HepG2 (cell line): Measurements from ENCODE around the gene GRK3. TPM values are rescaled to one million over a fixed set of nuclear protein-coding genes. Genes with fewer than 3 reads are reported as not detected.

Experiments used
- ATAC-seq: fragments of 200-7000 bp; cut with Tn5 transposase; 3 replicates; pipeline ENCODE4 v1.9.1; 2020; ENCODE audit warnings: mild to moderate bottlenecking, moderate library complexity
- BruUV-seq: library from RNA; stranded (reverse); fragments of 400-500 nt; replicated peaks from 2 replicates; lab custom pipeline; 2021; lab: Mats Ljungman, UMichigan
- CTCF ChIA-PET: fragments of 300-600 bp; formaldehyde crosslinking; extraction: SDS; loops from one replicate; lab custom pipeline; 2021; ENCODE audit warnings: low total read pairs, inconsistent platforms, low intra/inter-chr PET ratio; lab: Yijun Ruan, JAX
- POLR2A ChIA-PET: fragments of 350-600 bp; sonication (Branson Sonifier 250); formaldehyde crosslinking; loops from one replicate; lab custom pipeline; 2020; ENCODE audit warnings: antibody characterized with exemption, inconsistent platforms; lab: Yijun Ruan, JAX
- DNase-seq: peaks from one replicate; pipeline ENCODE4 v3.0.0-alpha.2; 2015; ENCODE audit warnings: low spot score
- FAIRE-seq: peaks from 3 replicates; lab custom pipeline; 2011; peaks lifted over from hg19 to GRCh38; lab: Jason Lieb, UNC
- H2AFZ ChIP-seq: one replicate; pipeline ENCODE4 v1.6.1; 2011; ENCODE audit warnings: low read length, inconsistent platforms
- H3K27ac ChIP-seq: fragments of 300-600 bp; 3 replicates; pipeline ENCODE4 v1.8.0; 2011; ENCODE audit warnings: mixed run types, mild to moderate bottlenecking, mixed read lengths, low read length, inconsistent platforms; ENCODE audit not compliant: insufficient read depth; ENCODE audit errors: extremely low read length
- H3K27me3 ChIP-seq, 2 experiments: fragments of 200-600 bp in 1 of 2; 2 replicates in 1 of 2; 3 replicates in 1 of 2; pipeline versions ENCODE4 v1.6.0 to v1.8.0; 2011; ENCODE audit warnings: low read length in 2 of 2, mild to moderate bottlenecking in 2 of 2, moderate library complexity in 2 of 2, inconsistent platforms in 1 of 2; ENCODE audit not compliant: insufficient read depth in 2 of 2, control insufficient read depth in 1 of 2
- H3K36me3 ChIP-seq, 2 experiments: fragments of 200-600 bp in 1 of 2; replicated peaks in 1 of 2; 2 replicates in 1 of 2; 3 replicates in 1 of 2; pipeline versions ENCODE4 v1.5.1 to v1.8.0; 2011; ENCODE audit warnings: low read length in 2 of 2, inconsistent platforms in 1 of 2; ENCODE audit not compliant: insufficient read depth in 2 of 2, control insufficient read depth in 1 of 2
- H3K4me1 ChIP-seq: 2 replicates; pipeline ENCODE4 v1.5.1; 2012; ENCODE audit warnings: low read length, inconsistent platforms; ENCODE audit not compliant: insufficient read depth
- H3K4me2 ChIP-seq: 2 replicates; pipeline ENCODE4 v1.6.0; 2011; ENCODE audit warnings: low read depth, low read length, inconsistent platforms
- H3K4me3 ChIP-seq, 3 experiments: fragments of 200-600 bp in 1 of 3; sonication (generic), shearing (Covaris generic) in 1 of 3; replicated peaks in 1 of 3; 2 replicates each; pipeline ENCODE4 v1.5.1; 2011 to 2016; ENCODE audit warnings: low read length in 3 of 3, inconsistent platforms in 2 of 3, low read depth in 2 of 3, mild to moderate bottlenecking in 2 of 3, control low read depth in 1 of 3, mixed read lengths in 1 of 3; ENCODE audit not compliant: insufficient read depth in 1 of 3
- H3K79me2 ChIP-seq: one replicate; pipeline ENCODE4 v1.6.1; 2011; ENCODE audit warnings: low read length, inconsistent platforms; ENCODE audit not compliant: insufficient read depth
- H3K9ac ChIP-seq: 2 replicates; pipeline ENCODE4 v1.6.0; 2011; ENCODE audit warnings: mild to moderate bottlenecking, low read depth, low read length, inconsistent platforms; ENCODE audit not compliant: insufficient read depth
- H3K9me3 ChIP-seq: 2 replicates; pipeline ENCODE4 v1.5.1; 2012; ENCODE audit warnings: mild to moderate bottlenecking, low read length
- H4K20me1 ChIP-seq: 2 replicates; pipeline ENCODE4 v1.6.0; 2011; ENCODE audit warnings: inconsistent platforms, mild to moderate bottlenecking, low read length, moderate library complexity; ENCODE audit not compliant: insufficient read depth
- ATF7 ChIP-seq, 2 experiments: fragments of 450-650 bp in 1 of 2; sonication (generic) in 1 of 2; formaldehyde crosslinking in 1 of 2; IDR thresholded peaks; 2 replicates each; pipeline versions ENCODE4 v1.4.0 to v1.6.1; 2016 to 2020; ENCODE audit warnings: antibody characterized with exemption in 1 of 2, mild to moderate bottlenecking in 1 of 2, missing genetic modification reagents in 1 of 2
- PCBP2 ChIP-seq: fragments of 200-400 bp; formaldehyde crosslinking; optimal IDR thresholded peaks from 2 replicates; pipeline ENCODE3; 2018; ENCODE audit warnings: low read length, low read depth; ENCODE audit not compliant: poor library complexity, severe bottlenecking
- RERE ChIP-seq: IDR thresholded peaks from 2 replicates; pipeline ENCODE4 v1.6.1; 2016; ENCODE audit warnings: low read depth, missing genetic modification reagents, missing compliant biosample characterization
- ZNF460 ChIP-seq: sonication (generic); formaldehyde crosslinking; IDR thresholded peaks from 2 replicates; pipeline ENCODE4 v1.5.1; 2020; ENCODE audit warnings: missing genetic modification reagents, mild to moderate bottlenecking, borderline replicate concordance
- WGBS: methylation state at CpG from one replicate; pipeline ENCODE4 v1.1.6; 2017; ENCODE audit warnings: low lambda C conversion rate; 5-methylcytosine and 5-hydroxymethylcytosine counted together
- in situ Hi-C: cut with HindIII; loops from 2 replicates; pipeline ENCODE4 v1.10.0; 2017; ENCODE audit warnings: low pct_unique_long_range_greater_than_20kb; ENCODE audit not compliant: extremely low pct_ligation_motif_present
- intact Hi-C: fragments of 100-400 bp; cut with micrococcal nuclease; formaldehyde crosslinking; loops from one replicate; pipeline ENCODE4 v1.10.0; 2022; ENCODE audit not compliant: unreplicated experiment
- polyA plus RNA-seq, 8 experiments: library from polyadenylated mRNA; depleted of rRNA in 3 of 8; stranded (reverse) in 7 of 8; unstranded in 1 of 8; fragments of >200 nt; fragmentation: Illumina TruSeq in 4 of 8; extraction: Trizol in 4 of 8; gene quantifications; 2 replicates each; pipeline versions ENCODE4 v1.2.1 to v1.2.3, GENCODE V29; 2011 to 2016; ENCODE audit warnings: low read depth in 4 of 8, missing spikeins in 1 of 8, mixed read lengths in 1 of 8; ENCODE audit not compliant: insufficient read depth in 1 of 8
- total RNA-seq, 5 experiments: library from RNA; depleted of rRNA; stranded (reverse); fragments of >200 nt; fragmentation: Illumina TruSeq; extraction: Trizol; gene quantifications; 2 replicates each; pipeline ENCODE4 v1.2.3, GENCODE V29; 2016; ENCODE audit warnings: low read depth in 1 of 5

The GRK3 gene
- total and polyA plus RNA-seq, 2 of the 13 experiments (the other 11 are each of a cell fraction or from before 2014, with no cell fraction given) = 8.5 to 16.7 TPM

- no peak for TF ChIP-seq RERE
These were observed 18.8 kb upstream of the GRK3 start (continued) for GRCh38 chr22:25545672-25546071.

- intact Hi-C loops = no loop called here
- Histone ChIP-seq H2AFZ (no peak overlapping the region), H3K27ac (no peak overlapping the region), H3K9me3 (no peaks in the 10 kb centered on the region), H3K79me2 (no peaks in the 10 kb centered on the region), H3K4me3 (no peak overlapping the region), H3K9ac (no peak overlapping the region), H3K4me2 (peak overlapping the region; percentile 53), H3K36me3 (no peaks in the 10 kb centered on the region), H3K4me1 (peaks cover 35% of the 10 kb centered on the region), H4K20me1 (no peaks in the 10 kb centered on the region), H3K27me3 (no peaks in the 10 kb centered on the region; a peak in 1 of 5 replicates)
- no peak for FAIRE-seq
- ChIA-PET POLR2A (interaction anchor here (0.9 kb wide), 1 partner anchor 18 kb away, joined by 3 read pairs; no protein-coding TSS in a partner anchor), CTCF (no interaction called here)
- no TSS peak for BruUV-seq
- 72% methylated on average over 2 of the region's 2 CpGs for WGBS
- TF ChIP-seq ATF7 (IDR thresholded peaks at IDR 0.05) (peak; percentile 59), ATF7 (CRISPR knock-in tag; IDR thresholded peaks at IDR 0.05) (no peak), ZNF460 (no peak), PCBP2 (peak; percentile 46)
- DNase-seq = no peak
- no peak for ATAC-seq
- in situ Hi-C loops = no loop called here
These were observed 18.2 kb upstream of the GRK3 start for GRCh38 chr22:25546242-25546641.
